ENCODE results near the gene ERG. TPM values are rescaled to one million over a fixed set of nuclear protein-coding genes. Genes with fewer than 3 reads are reported as not detected.

ERG gene
- total and polyA plus RNA-seq, 2 donors (not counting 1 experiment from before 2014, with no cell fraction given): under 0.01 TPM; not detected in 1

DNA sequence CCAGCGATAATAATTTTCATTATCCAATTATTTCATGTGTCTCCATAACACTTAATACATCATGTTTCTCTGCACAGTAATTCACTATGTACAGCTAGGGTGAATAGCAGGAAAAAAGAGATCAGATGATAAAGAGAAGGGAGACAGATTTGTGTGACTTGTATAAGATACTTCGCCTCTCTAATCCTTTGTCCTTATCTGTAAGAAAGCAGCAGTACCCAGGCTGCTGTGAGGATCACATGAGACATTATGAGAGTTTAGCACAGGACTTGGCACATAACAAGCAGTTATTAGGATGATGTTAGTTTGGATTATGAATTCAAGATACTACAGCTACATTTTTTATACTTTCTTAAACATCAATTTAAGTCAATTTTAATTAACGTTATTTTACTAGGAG, 6.3 kb downstream of the ERG start:
- H3K4me1 ChIP-seq (ENCODE audit: control insufficient read depth, extremely low read depth, insufficient read depth, low read length): no peaks in the 10 kb centered on the region
- H3K27me3 ChIP-seq (ENCODE audit: control insufficient read depth, insufficient read depth, low read length): no peaks in the 10 kb centered on the region
- no peak for TF ChIP-seq EZH2 (IDR thresholded peaks at IDR 0.05; ENCODE audit: low read length, missing control alignments)
- TF ChIP-seq, protein P1, sequence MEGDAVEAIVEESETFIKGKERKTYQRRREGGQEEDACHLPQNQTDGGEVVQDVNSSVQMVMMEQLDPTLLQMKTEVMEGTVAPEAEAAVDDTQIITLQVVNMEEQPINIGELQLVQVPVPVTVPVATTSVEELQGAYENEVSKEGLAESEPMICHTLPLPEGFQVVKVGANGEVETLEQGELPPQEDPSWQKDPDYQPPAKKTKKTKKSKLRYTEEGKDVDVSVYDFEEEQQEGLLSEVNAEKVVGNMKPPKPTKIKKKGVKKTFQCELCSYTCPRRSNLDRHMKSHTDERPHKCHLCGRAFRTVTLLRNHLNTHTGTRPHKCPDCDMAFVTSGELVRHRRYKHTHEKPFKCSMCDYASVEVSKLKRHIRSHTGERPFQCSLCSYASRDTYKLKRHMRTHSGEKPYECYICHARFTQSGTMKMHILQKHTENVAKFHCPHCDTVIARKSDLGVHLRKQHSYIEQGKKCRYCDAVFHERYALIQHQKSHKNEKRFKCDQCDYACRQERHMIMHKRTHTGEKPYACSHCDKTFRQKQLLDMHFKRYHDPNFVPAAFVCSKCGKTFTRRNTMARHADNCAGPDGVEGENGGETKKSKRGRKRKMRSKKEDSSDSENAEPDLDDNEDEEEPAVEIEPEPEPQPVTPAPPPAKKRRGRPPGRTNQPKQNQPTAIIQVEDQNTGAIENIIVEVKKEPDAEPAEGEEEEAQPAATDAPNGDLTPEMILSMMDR (conservative IDR thresholded peaks at IDR 0.05 in 1 of 2, IDR thresholded peaks at IDR 0.05 in 1 of 2; ENCODE audit: low read depth in 1 of 2, low read length in 2 of 2): no peak
- H2AFZ ChIP-seq (ENCODE audit: low read length): no peak overlapping the region
- no peaks in the 10 kb centered on the region for H3K9me3 ChIP-seq (ENCODE audit: control insufficient read depth, insufficient read depth, low read depth, low read length)
- H3K4me3 ChIP-seq (replicated peaks in 1 of 4; ENCODE audit: control extremely low read depth in 1 of 4, insufficient read depth in 1 of 4, low read depth in 3 of 4, low read length in 4 of 4): no peak overlapping the region
- no peak overlapping the region for H3K9ac ChIP-seq (ENCODE audit: insufficient read depth, low read length)
- H4K20me1 ChIP-seq (ENCODE audit: control insufficient read depth, extremely low read depth, insufficient read depth, low read length): no peaks in the 10 kb centered on the region
- no peak overlapping the region for H3K27ac ChIP-seq (ENCODE audit: insufficient read depth, low read length)
- H3K79me2 ChIP-seq (ENCODE audit: control insufficient read depth, insufficient read depth, low read length): no peaks in the 10 kb centered on the region
- H3K36me3 ChIP-seq (ENCODE audit: control insufficient read depth, insufficient read depth, low read length): no peaks in the 10 kb centered on the region
- no peak overlapping the region for H3K4me2 ChIP-seq (ENCODE audit: extremely low read depth, insufficient read depth, low read length)
- DNase-seq (ENCODE audit: low read depth in 2 of 2): no peak

DNA sequence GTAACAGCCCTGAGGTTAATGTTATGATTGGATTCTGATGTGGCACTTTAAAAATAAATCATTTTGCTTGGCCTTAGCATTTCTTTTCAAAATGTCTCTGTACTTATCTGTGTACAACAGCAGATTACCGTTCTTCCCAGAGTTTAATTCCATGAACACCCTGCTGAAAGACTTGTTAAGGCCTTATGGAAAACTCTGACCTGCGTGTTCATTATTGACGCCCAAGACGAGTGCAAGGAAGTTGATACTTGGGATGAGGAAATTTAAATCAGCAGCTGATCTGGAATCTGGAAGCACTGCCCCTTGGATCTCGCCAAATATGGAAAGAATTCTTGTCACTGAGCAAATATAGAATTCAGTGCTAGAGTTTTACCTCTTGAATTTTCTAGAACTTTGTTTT, 6.7 kb downstream of the ERG start:
- no peak overlapping the region for H2AFZ ChIP-seq (ENCODE audit: low read length)
- H3K36me3 ChIP-seq (ENCODE audit: control insufficient read depth, insufficient read depth, low read length): no peaks in the 10 kb centered on the region
- no peak overlapping the region for H3K9ac ChIP-seq (ENCODE audit: insufficient read depth, low read length)
- no peaks in the 10 kb centered on the region for H3K4me1 ChIP-seq (ENCODE audit: control insufficient read depth, extremely low read depth, insufficient read depth, low read length)
- no peak overlapping the region for H3K4me2 ChIP-seq (ENCODE audit: extremely low read depth, insufficient read depth, low read length)
- no peaks in the 10 kb centered on the region for H3K79me2 ChIP-seq (ENCODE audit: control insufficient read depth, insufficient read depth, low read length)
- no peak for TF ChIP-seq EZH2 (IDR thresholded peaks at IDR 0.05; ENCODE audit: low read length, missing control alignments)
- TF ChIP-seq, protein P1 (conservative IDR thresholded peaks at IDR 0.05 in 1 of 2, IDR thresholded peaks at IDR 0.05 in 1 of 2; ENCODE audit: low read depth in 1 of 2, low read length in 2 of 2): no peak
- H3K4me3 ChIP-seq (replicated peaks in 1 of 4; ENCODE audit: control extremely low read depth in 1 of 4, insufficient read depth in 1 of 4, low read depth in 3 of 4, low read length in 4 of 4): no peak overlapping the region
- no peaks in the 10 kb centered on the region for H3K27me3 ChIP-seq (ENCODE audit: control insufficient read depth, insufficient read depth, low read length)
- H3K9me3 ChIP-seq (ENCODE audit: control insufficient read depth, insufficient read depth, low read depth, low read length): no peaks in the 10 kb centered on the region
- no peak for DNase-seq (ENCODE audit: low read depth in 2 of 2)
- no peaks in the 10 kb centered on the region for H4K20me1 ChIP-seq (ENCODE audit: control insufficient read depth, extremely low read depth, insufficient read depth, low read length)
- H3K27ac ChIP-seq (ENCODE audit: insufficient read depth, low read length): no peak overlapping the region

DNA sequence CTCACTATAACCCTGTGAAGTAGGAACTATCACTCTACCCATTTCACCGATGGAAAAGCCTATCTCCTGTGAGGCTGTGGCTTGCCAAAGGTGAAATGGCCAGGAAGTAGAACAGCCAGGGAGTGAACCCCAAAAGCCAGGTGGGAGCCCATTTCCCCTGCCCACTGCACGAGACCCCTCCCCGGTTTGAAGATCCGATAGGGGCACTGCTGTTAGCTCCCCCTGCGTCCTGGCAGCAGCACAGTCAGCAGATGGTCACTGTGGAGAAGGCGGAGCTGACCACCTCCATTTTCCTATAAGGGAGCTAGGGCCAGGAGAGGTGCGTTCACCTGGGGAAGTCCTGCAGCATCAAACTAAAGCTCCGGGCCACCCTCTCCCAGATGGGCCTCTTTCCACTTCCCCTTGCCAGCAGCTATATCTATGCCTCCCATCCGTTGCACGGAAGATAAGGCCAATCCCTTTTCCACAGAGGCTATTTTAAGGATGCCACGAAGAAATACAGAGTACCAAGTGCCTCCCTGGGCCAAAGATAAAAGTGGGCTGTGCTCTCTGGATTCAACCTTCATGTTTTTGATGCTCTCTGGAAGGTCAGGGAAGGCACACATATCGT, 7.8 kb downstream of the ERG start:
- no peak for DNase-seq (ENCODE audit: low read depth in 2 of 2)
- Histone ChIP-seq H4K20me1 (ENCODE audit: control insufficient read depth, extremely low read depth, insufficient read depth, low read length) (no peaks in the 10 kb centered on the region), H2AFZ (ENCODE audit: low read length) (no peak overlapping the region), H3K36me3 (ENCODE audit: control insufficient read depth, insufficient read depth, low read length) (no peaks in the 10 kb centered on the region), H3K4me2 (ENCODE audit: extremely low read depth, insufficient read depth, low read length) (no peak overlapping the region), H3K9ac (ENCODE audit: insufficient read depth, low read length) (no peak overlapping the region), H3K27me3 (ENCODE audit: control insufficient read depth, insufficient read depth, low read length) (no peaks in the 10 kb centered on the region), H3K79me2 (ENCODE audit: control insufficient read depth, insufficient read depth, low read length) (no peaks in the 10 kb centered on the region), H3K4me1 (ENCODE audit: control insufficient read depth, extremely low read depth, insufficient read depth, low read length) (no peaks in the 10 kb centered on the region), H3K4me3 (replicated peaks in 1 of 4; ENCODE audit: control extremely low read depth in 1 of 4, insufficient read depth in 1 of 4, low read depth in 3 of 4, low read length in 4 of 4) (no peak overlapping the region), H3K27ac (ENCODE audit: insufficient read depth, low read length) (no peak overlapping the region), H3K9me3 (ENCODE audit: control insufficient read depth, insufficient read depth, low read depth, low read length) (no peaks in the 10 kb centered on the region)
- TF ChIP-seq EZH2 (IDR thresholded peaks at IDR 0.05; ENCODE audit: low read length, missing control alignments): no peak
- TF ChIP-seq, protein P1 (conservative IDR thresholded peaks at IDR 0.05 in 1 of 2, IDR thresholded peaks at IDR 0.05 in 1 of 2; ENCODE audit: low read depth in 1 of 2, low read length in 2 of 2): no peak

All from fibroblast of lung (primary cell).